DOHH2 (cell line): ENCODE measurements around the gene CTNNAL1.

Experiments
- H3F3A ChIP-seq: fragments of 200-600 bp; sonication (generic), shearing (Covaris generic); 2 replicates; pipeline ENCODE4 v1.6.0; 2016; ENCODE audit warnings: antibody characterized with exemption, mild to moderate bottlenecking; ENCODE audit not compliant: control insufficient read depth, insufficient read depth
- H3K27ac ChIP-seq: fragments of 200-600 bp; sonication (generic); 2 replicates; pipeline ENCODE4 v1.5.1; 2014; ENCODE audit warnings: low read depth, mild to moderate bottlenecking, low read length, moderate library complexity
- H3K27me3 ChIP-seq: fragments of 200-600 bp; sonication (generic); 2 replicates; pipeline ENCODE4 v1.6.1; 2014; ENCODE audit warnings: mild to moderate bottlenecking, low read length, mixed read lengths; ENCODE audit not compliant: control insufficient read depth
- H3K36me3 ChIP-seq: fragments of 200-600 bp; sonication (generic); 2 replicates; pipeline ENCODE4 v1.6.1; 2014; ENCODE audit warnings: mild to moderate bottlenecking, low read length, moderate library complexity, mixed read lengths; ENCODE audit not compliant: control insufficient read depth
- H3K4me1 ChIP-seq: fragments of 200-600 bp; sonication (generic); 2 replicates; pipeline ENCODE4 v1.6.1; 2014; ENCODE audit warnings: mild to moderate bottlenecking, low read length, mixed read lengths; ENCODE audit not compliant: control insufficient read depth
- H3K4me2 ChIP-seq: fragments of 200-600 bp; sonication (generic); 2 replicates; pipeline ENCODE4 v1.6.0; 2014; ENCODE audit warnings: mild to moderate bottlenecking, low read length, moderate library complexity
- H3K4me3 ChIP-seq: fragments of 200-600 bp; sonication (generic); 2 replicates; pipeline ENCODE4 v1.5.1; 2014; ENCODE audit warnings: mild to moderate bottlenecking, low read length, mixed read lengths
- H3K79me2 ChIP-seq: fragments of 200-600 bp; sonication (generic); 2 replicates; pipeline ENCODE4 v1.6.1; 2014; ENCODE audit warnings: mild to moderate bottlenecking, low read length, mixed read lengths; ENCODE audit not compliant: control insufficient read depth
- H3K9me2 ChIP-seq: fragments of 200-600 bp; sonication (generic); replicated peaks from 2 replicates; pipeline ENCODE4 v1.6.1; 2014; ENCODE audit warnings: mild to moderate bottlenecking, low read length, mixed read lengths; ENCODE audit not compliant: control insufficient read depth
- H3K9me3 ChIP-seq: fragments of 200-600 bp; sonication (generic); 2 replicates; pipeline ENCODE4 v1.6.1; 2014; ENCODE audit warnings: antibody characterized with exemption, low read length, mixed read lengths; ENCODE audit not compliant: control insufficient read depth, insufficient read depth
- H4K20me1 ChIP-seq: fragments of 200-600 bp; sonication (generic); 2 replicates; pipeline ENCODE4 v1.6.0; 2014; ENCODE audit warnings: low read depth, mild to moderate bottlenecking, antibody characterized with exemption, low read length, moderate library complexity; ENCODE audit not compliant: control insufficient read depth, insufficient read depth
- EZH2phosphoT487 ChIP-seq: fragments of 200-600 bp; sonication (generic); IDR thresholded peaks from 2 replicates; pipeline ENCODE4 v1.6.1; 2017; ENCODE audit warnings: borderline replicate concordance, mild to moderate bottlenecking, antibody characterized with exemption, low read length, moderate library complexity, mixed read lengths
- TF ChIP-seq, protein P1 (sequence below): fragments of 200-600 bp; sonication (generic); IDR thresholded peaks from one replicate; pipeline ENCODE4 v1.5.1; 2014; ENCODE audit warnings: antibody characterized with exemption, mild to moderate bottlenecking, low read depth, low read length; ENCODE audit not compliant: poor library complexity, severe bottlenecking

CTNNAL1 gene

GRCh38 chr9:109035684-109036423 is 22.6 kb upstream of the CTNNAL1 start:
- Histone ChIP-seq H3K36me3 (peaks cover 63% of the 10 kb centered on the region), H3K27ac (no peak overlapping the region), H3K4me1 (no peaks in the 10 kb centered on the region), H3K9me2 (no peaks in the 10 kb centered on the region), H3K79me2 (no peaks in the 10 kb centered on the region), H3K4me2 (no peak overlapping the region), H3K9me3 (no peaks in the 10 kb centered on the region), H4K20me1 (no peaks in the 10 kb centered on the region), H3K4me3 (no peak overlapping the region), H3K27me3 (no peaks in the 10 kb centered on the region), H3F3A (no peaks in the 10 kb centered on the region)
- no peak for TF ChIP-seq EZH2phosphoT487
- TF ChIP-seq, protein P1, sequence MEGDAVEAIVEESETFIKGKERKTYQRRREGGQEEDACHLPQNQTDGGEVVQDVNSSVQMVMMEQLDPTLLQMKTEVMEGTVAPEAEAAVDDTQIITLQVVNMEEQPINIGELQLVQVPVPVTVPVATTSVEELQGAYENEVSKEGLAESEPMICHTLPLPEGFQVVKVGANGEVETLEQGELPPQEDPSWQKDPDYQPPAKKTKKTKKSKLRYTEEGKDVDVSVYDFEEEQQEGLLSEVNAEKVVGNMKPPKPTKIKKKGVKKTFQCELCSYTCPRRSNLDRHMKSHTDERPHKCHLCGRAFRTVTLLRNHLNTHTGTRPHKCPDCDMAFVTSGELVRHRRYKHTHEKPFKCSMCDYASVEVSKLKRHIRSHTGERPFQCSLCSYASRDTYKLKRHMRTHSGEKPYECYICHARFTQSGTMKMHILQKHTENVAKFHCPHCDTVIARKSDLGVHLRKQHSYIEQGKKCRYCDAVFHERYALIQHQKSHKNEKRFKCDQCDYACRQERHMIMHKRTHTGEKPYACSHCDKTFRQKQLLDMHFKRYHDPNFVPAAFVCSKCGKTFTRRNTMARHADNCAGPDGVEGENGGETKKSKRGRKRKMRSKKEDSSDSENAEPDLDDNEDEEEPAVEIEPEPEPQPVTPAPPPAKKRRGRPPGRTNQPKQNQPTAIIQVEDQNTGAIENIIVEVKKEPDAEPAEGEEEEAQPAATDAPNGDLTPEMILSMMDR, result no peak

GRCh38 chr9:109033941-109034700 is 20.8 kb upstream of the CTNNAL1 start:
- Histone ChIP-seq H3K9me3 (no peaks in the 10 kb centered on the region), H3K79me2 (no peaks in the 10 kb centered on the region), H4K20me1 (no peaks in the 10 kb centered on the region), H3K4me3 (no peak overlapping the region), H3K4me2 (no peak overlapping the region), H3K27me3 (no peaks in the 10 kb centered on the region), H3K9me2 (no peaks in the 10 kb centered on the region), H3K4me1 (no peaks in the 10 kb centered on the region), H3K27ac (no peak overlapping the region), H3F3A (no peaks in the 10 kb centered on the region), H3K36me3 (peaks cover 63% of the 10 kb centered on the region)
- TF ChIP-seq, protein P1, result no peak
- TF ChIP-seq EZH2phosphoT487, result no peak

DNA sequence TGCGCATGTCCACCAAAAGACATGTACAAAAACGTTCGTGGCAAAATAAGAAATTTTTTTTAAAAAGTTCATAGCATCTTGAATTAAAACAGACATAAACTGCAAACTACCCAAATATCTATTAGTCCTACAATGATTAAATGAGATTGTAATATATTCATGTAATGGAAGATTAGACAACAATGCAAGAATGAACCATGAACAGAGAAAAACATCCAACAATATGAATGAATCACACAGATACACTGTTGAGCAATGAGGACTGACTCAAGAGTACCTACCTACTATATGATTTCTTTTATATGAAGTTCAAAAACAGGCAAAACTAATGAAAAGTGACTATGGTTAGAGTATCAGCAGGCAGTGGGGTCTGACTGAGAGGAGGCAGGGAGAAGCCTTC is 17.9 kb upstream of the CTNNAL1 start:
- Histone ChIP-seq H3K4me1 (no peaks in the 10 kb centered on the region), H3K36me3 (peaks cover 45% of the 10 kb centered on the region), H3K9me3 (no peaks in the 10 kb centered on the region), H3K4me3 (no peak overlapping the region), H3K4me2 (no peak overlapping the region), H3K79me2 (no peaks in the 10 kb centered on the region), H3K27me3 (no peaks in the 10 kb centered on the region), H3F3A (no peaks in the 10 kb centered on the region), H3K9me2 (no peaks in the 10 kb centered on the region), H3K27ac (no peak overlapping the region), H4K20me1 (no peaks in the 10 kb centered on the region)
- TF ChIP-seq, protein P1, result no peak
- no peak for TF ChIP-seq EZH2phosphoT487
